RWPE1 (cell line): Measurements from ENCODE around the gene PKHD1.

Experiments
- CTCF ChIA-PET: fragments of 350-600 bp; sonication (Branson Sonifier 250); formaldehyde crosslinking; extraction: SDS; loops from one replicate; lab custom pipeline; 2021; lab: Yijun Ruan, JAX
- POLR2A ChIA-PET: fragments of 400-600 bp; formaldehyde crosslinking; extraction: SDS; loops from one replicate; lab custom pipeline; 2020; ENCODE audit warnings: antibody characterized with exemption; ENCODE audit not compliant: low non-redundant PET; lab: Yijun Ruan, JAX
- DNase-seq: peaks from one replicate; pipeline ENCODE4 v3.0.0; 2012; ENCODE audit warnings: low spot score
- H3K27ac ChIP-seq: fragments of 450-650 bp; 2 replicates; pipeline ENCODE4 v1.5.1; 2017
- CTCF ChIP-seq: fragments of 450-650 bp; conservative IDR thresholded peaks from 2 replicates; pipeline ENCODE4 v1.5.1; 2017; ENCODE audit warnings: low read depth, mild to moderate bottlenecking

PKHD1 gene

GRCh38 chr6:52089758-52090348, 2.4 kb upstream of the PKHD1 start:
- peak; percentile 70 for DNase-seq
- CTCF ChIA-PET = no interaction called here
- no peak for TF ChIP-seq CTCF
- H3K27ac ChIP-seq = no peak overlapping the region
- POLR2A ChIA-PET = no interaction called here

GRCh38 chr6:52086741-52087140, 672 bp downstream of the PKHD1 start:
- ChIA-PET CTCF (no interaction called here), POLR2A (no interaction called here)
- H3K27ac ChIP-seq = no peak overlapping the region
- DNase-seq = no peak
- no peak for TF ChIP-seq CTCF

- TF ChIP-seq CTCF = no peak
- no peak for DNase-seq
- ChIA-PET CTCF (no interaction called here), POLR2A (no interaction called here)
- no peak overlapping the region for H3K27ac ChIP-seq
These were observed 6.2 kb downstream of the PKHD1 start for GRCh38 chr6:52081237-52081636.

- CTCF ChIA-PET = no interaction called here
- no peak for TF ChIP-seq CTCF
These were observed 9.3 kb downstream of the PKHD1 start for GRCh38 chr6:52077961-52078625.

GRCh38 chr6:52077180-52077884, 10.1 kb downstream of the PKHD1 start:
- no peak overlapping the region for H3K27ac ChIP-seq
- CTCF ChIA-PET = no interaction called here

More at GRCh38 chr6:52077961-52078625, 9.3 kb downstream of the PKHD1 start:
- POLR2A ChIA-PET = no interaction called here
- no peak for DNase-seq
- no peak overlapping the region for H3K27ac ChIP-seq

More at GRCh38 chr6:52077180-52077884, 10.1 kb downstream of the PKHD1 start:
- POLR2A ChIA-PET = interaction anchor here (0.6 kb wide), 1 partner anchor 1344 kb away, joined by 4 read pairs; no protein-coding TSS in a partner anchor
- no peak for TF ChIP-seq CTCF
- DNase-seq = no peak
